Measurements from ENCODE around the gene M1AP.

Gene M1AP

DNA sequence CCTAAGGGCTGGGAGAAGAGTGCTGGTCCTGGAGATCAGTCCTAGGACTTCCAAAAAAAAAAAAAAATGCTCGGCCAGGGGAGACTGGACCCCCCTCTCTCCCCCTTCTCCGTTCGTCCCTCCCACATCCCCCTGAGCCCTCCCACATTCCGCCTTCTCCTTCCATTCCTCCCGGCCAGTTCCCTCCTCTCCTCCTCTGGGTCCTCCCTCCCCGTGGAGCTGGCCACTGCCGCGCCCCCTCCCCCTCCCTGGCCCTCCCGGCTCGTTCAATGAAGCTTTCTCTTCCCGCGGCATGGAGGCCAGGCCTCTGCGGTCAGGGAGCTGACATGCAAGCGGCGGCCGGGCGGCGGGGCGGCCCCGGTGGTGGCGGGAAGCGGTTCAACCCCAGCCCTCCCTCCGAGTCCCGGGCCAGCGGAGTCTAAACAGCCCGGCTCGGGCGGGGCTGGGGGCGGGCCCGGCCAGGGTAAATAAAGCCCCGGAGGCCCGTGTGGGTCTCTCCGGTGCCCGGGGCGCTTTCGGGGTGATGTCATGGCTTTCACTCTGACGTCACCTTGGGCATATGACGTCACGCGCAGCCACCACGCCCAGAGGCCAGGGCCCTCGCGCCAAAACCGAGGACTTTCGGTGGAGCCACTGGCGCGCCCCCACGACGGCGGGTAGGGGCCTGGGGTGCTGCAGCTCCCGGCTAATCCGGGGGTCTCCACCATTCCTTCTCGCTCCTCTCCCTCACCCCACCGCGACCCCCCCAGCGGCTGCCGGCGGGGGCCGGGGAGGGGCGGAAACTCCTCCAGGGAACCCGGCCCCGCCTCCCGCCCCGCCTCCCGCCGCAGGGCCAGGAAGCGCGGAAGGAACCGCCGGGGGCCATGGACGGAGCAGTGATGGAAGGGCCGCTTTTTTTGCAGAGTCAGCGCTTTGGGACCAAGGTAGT lies 94.0 kb downstream of the M1AP start, which contains the start of the genes DOK1 and LOXL3:
Gene DOK1, plus strand, starts transcription at position 829 of the 928 bp plus-strand sequence. Its CDS starts 35 bp downstream, at position 864.
Gene LOXL3, minus strand, starts transcription at position 51 of the 928 bp plus-strand sequence. CDS start 1,308 bp downstream, outside the sequence.
- peaks cover 27% of the 10 kb centered on the region for H3K4me1 ChIP-seq (ENCODE audit: control insufficient read depth, insufficient read depth, low read length)
- peak within 1 kb of the TSS; percentile 76; the same call in 1 of the 2 replicates for H3K27ac ChIP-seq (ENCODE audit: low read depth, low read length)
- no peaks in the 10 kb centered on the region for H3K9me3 ChIP-seq (ENCODE audit: control insufficient read depth, insufficient read depth, low read depth, low read length)
- H3K4me3 ChIP-seq (ENCODE audit: low read depth, low read length): peak within 1 kb of the TSS; percentile 81
- peak within 1 kb of the TSS; percentile 70 for H3K9ac ChIP-seq (ENCODE audit: low read length)
- H3K27me3 ChIP-seq (ENCODE audit: control insufficient read depth, insufficient read depth, low read length): peaks cover 67% of the 10 kb centered on the region
- H3K36me3 ChIP-seq (ENCODE audit: control insufficient read depth, insufficient read depth, low read length): peaks cover 5% of the 10 kb centered on the region; the same call in 1 of the 2 replicates

GRCh38 chr2:74552914-74553811 lies 95.0 kb downstream of the M1AP start:
- Histone ChIP-seq H3K9me3 (ENCODE audit: control insufficient read depth, insufficient read depth, low read depth, low read length) (no peaks in the 10 kb centered on the region), H3K27ac (ENCODE audit: low read depth, low read length) (no peak overlapping the region), H3K4me3 (ENCODE audit: low read depth, low read length) (peak overlapping the region; percentile 81), H3K36me3 (ENCODE audit: control insufficient read depth, insufficient read depth, low read length) (peaks cover 5% of the 10 kb centered on the region; the same call in 1 of the 2 replicates), H3K27me3 (ENCODE audit: control insufficient read depth, insufficient read depth, low read length) (peaks cover 71% of the 10 kb centered on the region), H3K9ac (ENCODE audit: low read length) (peak overlapping the region; percentile 47), H3K4me1 (ENCODE audit: control insufficient read depth, insufficient read depth, low read length) (peaks cover 31% of the 10 kb centered on the region)

GRCh38 chr2:74551942-74552913 lies 95.9 kb downstream of the M1AP start:
- H3K9me3 ChIP-seq (ENCODE audit: control insufficient read depth, insufficient read depth, low read depth, low read length): no peaks in the 10 kb centered on the region
- no peak overlapping the region for H3K9ac ChIP-seq (ENCODE audit: low read length)
- H3K27me3 ChIP-seq (ENCODE audit: control insufficient read depth, insufficient read depth, low read length): peaks cover 80% of the 10 kb centered on the region
- no peak overlapping the region for H3K27ac ChIP-seq (ENCODE audit: low read depth, low read length)
- H3K4me1 ChIP-seq (ENCODE audit: control insufficient read depth, insufficient read depth, low read length): peaks cover 34% of the 10 kb centered on the region
- H3K36me3 ChIP-seq (ENCODE audit: control insufficient read depth, insufficient read depth, low read length): peaks cover 5% of the 10 kb centered on the region; the same call in 1 of the 2 replicates
- H3K4me3 ChIP-seq (ENCODE audit: low read depth, low read length): peak overlapping the region; percentile 81; the same call in 1 of the 2 replicates

- Histone ChIP-seq H3K36me3 (ENCODE audit: control insufficient read depth, insufficient read depth, low read length) (0 out of 2 replicates have a peak, but pooled peaks cover 4% of the 10 kb centered on the region), H3K9me3 (ENCODE audit: control insufficient read depth, insufficient read depth, low read depth, low read length) (no peaks in the 10 kb centered on the region), H3K4me3 (ENCODE audit: low read depth, low read length) (no peak overlapping the region), H3K27ac (ENCODE audit: low read depth, low read length) (no peak overlapping the region), H3K27me3 (ENCODE audit: control insufficient read depth, insufficient read depth, low read length) (peaks cover 76% of the 10 kb centered on the region), H3K9ac (ENCODE audit: low read length) (no peak overlapping the region), H3K4me1 (ENCODE audit: control insufficient read depth, insufficient read depth, low read length) (peaks cover 34% of the 10 kb centered on the region)
Observed at GRCh38 chr2:74551530-74551929, 96.6 kb downstream of the M1AP start.

- H3K9me3 ChIP-seq (ENCODE audit: control insufficient read depth, insufficient read depth, low read depth, low read length): no peaks in the 10 kb centered on the region
Observed at GRCh38 chr2:74550231-74550630, 97.9 kb downstream of the M1AP start.

GRCh38 chr2:74548900-74549826 lies 99.0 kb downstream of the M1AP start:
- Histone ChIP-seq H3K27ac (ENCODE audit: low read depth, low read length) (no peak overlapping the region), H3K4me1 (ENCODE audit: control insufficient read depth, insufficient read depth, low read length) (peaks cover 28% of the 10 kb centered on the region), H3K36me3 (ENCODE audit: control insufficient read depth, insufficient read depth, low read length) (no peaks in the 10 kb centered on the region), H3K9ac (ENCODE audit: low read length) (peak overlapping the region; percentile 64), H3K9me3 (ENCODE audit: control insufficient read depth, insufficient read depth, low read depth, low read length) (no peaks in the 10 kb centered on the region), H3K27me3 (ENCODE audit: control insufficient read depth, insufficient read depth, low read length) (peaks cover 56% of the 10 kb centered on the region), H3K4me3 (ENCODE audit: low read depth, low read length) (peak overlapping the region; percentile 61)

More at GRCh38 chr2:74550231-74550630, 97.9 kb downstream of the M1AP start:
- H3K9ac ChIP-seq (ENCODE audit: low read length): no peak overlapping the region
- H3K27me3 ChIP-seq (ENCODE audit: control insufficient read depth, insufficient read depth, low read length): peaks cover 63% of the 10 kb centered on the region
- H3K4me1 ChIP-seq (ENCODE audit: control insufficient read depth, insufficient read depth, low read length): peaks cover 28% of the 10 kb centered on the region
- no peak overlapping the region for H3K4me3 ChIP-seq (ENCODE audit: low read depth, low read length)
- H3K27ac ChIP-seq (ENCODE audit: low read depth, low read length): no peak overlapping the region
- H3K36me3 ChIP-seq (ENCODE audit: control insufficient read depth, insufficient read depth, low read length): no peaks in the 10 kb centered on the region

DNA sequence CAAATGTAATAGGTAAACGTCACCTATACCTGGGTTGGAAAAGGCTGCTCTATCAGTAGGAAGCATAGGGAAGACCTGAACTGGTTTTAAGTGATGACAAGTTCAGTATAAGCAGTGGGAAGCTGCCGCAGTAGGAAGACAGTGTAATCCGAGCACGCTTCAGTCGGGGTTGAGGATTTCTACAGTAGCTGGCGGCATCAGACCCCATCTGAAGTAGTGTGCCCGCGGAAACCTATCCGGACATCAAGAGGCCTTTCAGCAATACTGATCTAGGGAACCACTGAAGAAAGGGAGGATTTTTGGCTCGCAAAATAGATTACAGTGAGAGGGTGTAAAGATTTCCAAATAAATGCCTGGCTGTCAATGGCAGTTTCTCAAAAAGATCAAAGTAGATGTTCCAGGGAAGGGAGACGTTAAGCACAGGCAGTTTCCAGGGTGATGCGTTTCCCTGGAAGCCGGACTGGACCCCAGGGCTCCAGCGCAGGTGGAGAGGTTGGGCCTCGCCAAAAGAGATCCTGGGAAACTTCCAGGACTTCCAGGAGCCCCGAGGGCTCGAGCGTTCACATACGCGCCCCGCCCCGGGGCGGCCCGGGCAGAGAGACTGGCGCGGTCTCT lies 99.7 kb downstream of the M1AP start:
- no peaks in the 10 kb centered on the region for H3K9me3 ChIP-seq (ENCODE audit: control insufficient read depth, insufficient read depth, low read depth, low read length)
- no peak overlapping the region for H3K27ac ChIP-seq (ENCODE audit: low read depth, low read length)
- H3K4me1 ChIP-seq (ENCODE audit: control insufficient read depth, insufficient read depth, low read length): peaks cover 25% of the 10 kb centered on the region
- no peaks in the 10 kb centered on the region for H3K36me3 ChIP-seq (ENCODE audit: control insufficient read depth, insufficient read depth, low read length)
- peak overlapping the region; percentile 64 for H3K9ac ChIP-seq (ENCODE audit: low read length)
- peak overlapping the region; percentile 61 for H3K4me3 ChIP-seq (ENCODE audit: low read depth, low read length)
- peaks cover 56% of the 10 kb centered on the region for H3K27me3 ChIP-seq (ENCODE audit: control insufficient read depth, insufficient read depth, low read length)

GRCh38 chr2:74546004-74546403 lies 102.1 kb downstream of the M1AP start:
- Histone ChIP-seq H3K9ac (ENCODE audit: low read length) (no peak overlapping the region), H3K4me3 (ENCODE audit: low read depth, low read length) (no peak overlapping the region), H3K27me3 (ENCODE audit: control insufficient read depth, insufficient read depth, low read length) (peaks cover 38% of the 10 kb centered on the region), H3K4me1 (ENCODE audit: control insufficient read depth, insufficient read depth, low read length) (peaks cover 15% of the 10 kb centered on the region; the same call in 1 of the 2 replicates), H3K27ac (ENCODE audit: low read depth, low read length) (no peak overlapping the region), H3K36me3 (ENCODE audit: control insufficient read depth, insufficient read depth, low read length) (no peaks in the 10 kb centered on the region), H3K9me3 (ENCODE audit: control insufficient read depth, insufficient read depth, low read depth, low read length) (no peaks in the 10 kb centered on the region)

GRCh38 chr2:74544634-74545033 lies 103.5 kb downstream of the M1AP start:
- H3K4me1 ChIP-seq (ENCODE audit: control insufficient read depth, insufficient read depth, low read length): peaks cover 10% of the 10 kb centered on the region; the same call in 1 of the 2 replicates
- H3K27ac ChIP-seq (ENCODE audit: low read depth, low read length): no peak overlapping the region
- H3K36me3 ChIP-seq (ENCODE audit: control insufficient read depth, insufficient read depth, low read length): no peaks in the 10 kb centered on the region
- H3K9me3 ChIP-seq (ENCODE audit: control insufficient read depth, insufficient read depth, low read depth, low read length): no peaks in the 10 kb centered on the region
- no peak overlapping the region for H3K9ac ChIP-seq (ENCODE audit: low read length)
- no peak overlapping the region for H3K4me3 ChIP-seq (ENCODE audit: low read depth, low read length)
- H3K27me3 ChIP-seq (ENCODE audit: control insufficient read depth, insufficient read depth, low read length): peaks cover 24% of the 10 kb centered on the region
